ENCODE results near the gene NRM. TPM values are rescaled to one million over a fixed set of nuclear protein-coding genes. Genes with fewer than 3 reads are reported as not detected.

The NRM gene
- total RNA-seq, 1 donor from 2014 or later = 9.5 TPM

DNA sequence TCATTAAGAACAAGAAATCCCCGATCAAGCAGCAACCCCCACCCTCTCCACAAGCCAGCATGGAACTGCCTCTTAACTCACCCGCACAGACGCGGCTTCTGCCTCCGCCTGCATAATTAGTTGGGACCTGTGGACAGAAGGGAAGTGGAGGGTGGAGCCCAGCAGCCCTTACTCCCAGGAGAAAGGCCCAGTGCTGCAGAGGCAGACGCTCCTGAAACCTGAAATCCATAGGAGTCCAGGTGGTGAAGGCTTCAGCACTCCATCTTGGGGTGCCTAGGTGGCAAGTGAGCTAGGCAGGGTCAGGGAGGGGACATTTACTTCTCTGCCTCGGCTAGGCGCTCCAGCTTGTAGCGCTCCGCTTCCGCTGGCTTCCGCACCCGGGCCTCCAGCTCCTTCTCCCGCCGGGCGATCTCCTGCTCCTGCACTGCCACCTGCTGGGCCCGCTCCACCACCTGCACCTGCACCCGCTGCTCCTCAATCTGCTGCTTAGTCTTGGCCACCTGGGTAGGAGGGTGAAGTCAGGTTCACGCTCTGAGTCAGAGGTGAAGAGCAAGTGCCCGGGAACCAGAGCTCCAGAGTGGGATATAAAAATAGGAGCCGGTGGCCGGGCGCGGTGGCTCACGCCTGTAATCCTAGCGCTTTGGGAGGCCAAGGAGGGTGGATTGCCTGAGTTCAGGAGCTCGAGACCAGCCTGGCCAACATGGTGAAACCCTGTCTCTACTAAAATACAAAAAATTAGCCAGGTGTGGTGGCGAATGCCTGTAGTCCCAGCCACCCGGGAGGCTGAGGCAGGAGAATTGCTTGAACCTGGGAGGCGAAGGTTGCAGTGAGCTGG lies 40.0 kb upstream of the NRM start:
- Histone ChIP-seq H3K27ac (peak overlapping the region; percentile 37), H3K27me3 (no peaks in the 10 kb centered on the region), H3K36me3 (peaks cover 97% of the 10 kb centered on the region), H3K9me3 (no peaks in the 10 kb centered on the region), H3K4me1 (peaks cover 9% of the 10 kb centered on the region), H3K4me3 (no peak overlapping the region)
- ATAC-seq = peak; percentile 96
- peak; percentile 91 for DNase-seq
- peak; percentile 63 for TF ChIP-seq CTCF (IDR thresholded peaks at IDR 0.05)
- intact Hi-C loops (cut with DNase I) = no loop called here

DNA sequence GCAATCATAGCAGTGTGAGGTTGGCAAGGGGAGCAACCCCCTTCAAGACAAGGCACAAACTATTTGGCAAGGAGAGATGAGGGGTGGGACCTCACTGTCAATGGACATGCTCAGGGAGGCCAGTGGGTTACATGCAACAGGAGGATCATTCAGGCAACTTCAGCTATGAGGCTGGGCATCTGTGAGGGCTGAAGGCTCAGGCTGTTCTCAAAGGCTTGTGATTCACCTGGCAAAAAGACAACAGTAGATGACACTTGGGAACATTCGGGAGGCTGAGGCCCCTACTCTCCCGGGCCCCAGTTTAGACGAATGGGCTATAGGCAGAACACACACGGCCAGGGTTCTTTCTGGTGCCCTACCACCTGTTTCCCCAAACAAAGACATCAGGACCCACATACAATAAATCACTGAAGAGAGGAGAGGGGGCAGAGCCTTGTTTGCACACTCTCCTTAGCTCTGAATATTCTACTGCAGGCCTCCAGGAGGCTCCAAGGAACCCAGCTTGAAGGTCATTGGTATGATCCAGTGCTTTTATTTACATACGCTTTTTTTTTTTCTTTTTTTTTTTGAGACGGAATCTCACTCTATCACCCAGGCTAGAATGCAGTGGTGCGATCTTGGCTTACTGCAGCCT lies 37.3 kb upstream of the NRM start:
- no peak for DNase-seq
- intact Hi-C loops (cut with DNase I) = no loop called here

GRCh38 chr6:30726506-30727413 lies 36.0 kb upstream of the NRM start:
- peaks cover 92% of the 10 kb centered on the region for H3K36me3 ChIP-seq

More for the DNA sequence above, 37.3 kb upstream of the NRM start:
- H3K9me3 ChIP-seq = no peaks in the 10 kb centered on the region
- H3K4me1 ChIP-seq = peaks cover 15% of the 10 kb centered on the region
- no peaks in the 10 kb centered on the region for H3K27me3 ChIP-seq
- H3K36me3 ChIP-seq = peaks cover 97% of the 10 kb centered on the region
- H3K27ac ChIP-seq = no peak overlapping the region
- TF ChIP-seq CTCF (IDR thresholded peaks at IDR 0.05) = no peak
- no peak for ATAC-seq
- H3K4me3 ChIP-seq = no peak overlapping the region

GRCh38 chr6:30725713-30726505 lies 35.1 kb upstream of the NRM start:
- Histone ChIP-seq H3K9me3 (no peaks in the 10 kb centered on the region), H3K4me1 (peaks cover 23% of the 10 kb centered on the region), H3K4me3 (no peak overlapping the region), H3K27me3 (no peaks in the 10 kb centered on the region), H3K27ac (no peak overlapping the region), H3K36me3 (peaks cover 87% of the 10 kb centered on the region)
- no peak for ATAC-seq
- DNase-seq = no peak
- intact Hi-C loops (cut with DNase I) = no loop called here
- TF ChIP-seq CTCF (IDR thresholded peaks at IDR 0.05) = no peak

More at GRCh38 chr6:30726506-30727413, 36.0 kb upstream of the NRM start:
- peaks cover 27% of the 10 kb centered on the region for H3K4me1 ChIP-seq
- H3K27ac ChIP-seq = no peak overlapping the region
- H3K27me3 ChIP-seq = no peaks in the 10 kb centered on the region
- DNase-seq (no peak), ATAC-seq (no peak)
- TF ChIP-seq CTCF (IDR thresholded peaks at IDR 0.05) = no peak
- no peak overlapping the region for H3K4me3 ChIP-seq
- H3K9me3 ChIP-seq = no peaks in the 10 kb centered on the region
- intact Hi-C loops (cut with DNase I) = no loop called here

Measured in upper lobe of right lung (tissue), 1 donor.